ENCODE results near the gene PIAS4. TPM values are rescaled to one million over a fixed set of nuclear protein-coding genes. Genes with fewer than 3 reads are reported as not detected.

The PIAS4 gene
- 20.1 and 25.1 TPM in 2 replicates for total RNA-seq

DNA sequence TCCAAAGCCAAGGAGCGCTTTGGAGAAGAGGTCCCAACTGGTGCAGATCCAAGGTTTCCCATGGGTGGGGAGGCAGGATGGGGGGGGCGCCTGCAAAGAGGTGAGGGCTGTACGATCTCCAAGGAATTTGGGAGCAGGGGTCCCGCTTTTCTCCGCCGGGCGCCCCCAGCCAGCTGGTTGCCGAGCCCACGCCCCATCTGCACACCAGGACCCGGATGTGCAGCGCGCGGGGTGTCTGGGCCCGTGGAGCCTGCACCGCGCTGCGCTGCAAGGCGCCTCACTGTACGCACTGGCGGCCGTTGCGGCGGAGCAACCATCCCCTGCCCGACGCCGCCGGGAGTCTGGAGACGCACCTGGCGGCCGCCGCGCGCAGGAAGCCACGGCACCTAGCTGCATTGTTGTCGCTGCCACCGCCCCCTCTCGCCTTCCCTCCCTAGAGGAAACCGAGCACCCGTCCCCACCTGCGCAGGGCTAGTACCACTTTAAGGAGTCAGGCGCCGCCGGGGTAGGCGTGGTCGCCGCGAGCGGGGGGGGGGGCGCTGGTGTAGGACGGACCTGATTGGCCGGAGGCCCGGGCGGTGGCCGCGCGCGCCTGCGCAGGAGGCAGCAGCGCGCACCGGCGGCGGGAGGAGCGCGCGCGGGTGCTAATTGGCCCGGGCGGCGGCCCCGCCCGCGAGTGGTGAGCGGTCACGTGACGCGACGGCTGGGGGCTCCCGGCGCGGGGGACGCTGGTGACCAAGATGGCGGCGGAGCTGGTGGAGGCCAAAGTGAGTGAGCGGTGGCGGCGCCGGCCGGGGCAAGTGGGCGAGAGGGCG lies at the start of gene PIAS4:
PIAS4 (plus strand) TSS at position 716 of the 815 bp plus-strand sequence; CDS start at position 741, 25 bp downstream.

DNA sequence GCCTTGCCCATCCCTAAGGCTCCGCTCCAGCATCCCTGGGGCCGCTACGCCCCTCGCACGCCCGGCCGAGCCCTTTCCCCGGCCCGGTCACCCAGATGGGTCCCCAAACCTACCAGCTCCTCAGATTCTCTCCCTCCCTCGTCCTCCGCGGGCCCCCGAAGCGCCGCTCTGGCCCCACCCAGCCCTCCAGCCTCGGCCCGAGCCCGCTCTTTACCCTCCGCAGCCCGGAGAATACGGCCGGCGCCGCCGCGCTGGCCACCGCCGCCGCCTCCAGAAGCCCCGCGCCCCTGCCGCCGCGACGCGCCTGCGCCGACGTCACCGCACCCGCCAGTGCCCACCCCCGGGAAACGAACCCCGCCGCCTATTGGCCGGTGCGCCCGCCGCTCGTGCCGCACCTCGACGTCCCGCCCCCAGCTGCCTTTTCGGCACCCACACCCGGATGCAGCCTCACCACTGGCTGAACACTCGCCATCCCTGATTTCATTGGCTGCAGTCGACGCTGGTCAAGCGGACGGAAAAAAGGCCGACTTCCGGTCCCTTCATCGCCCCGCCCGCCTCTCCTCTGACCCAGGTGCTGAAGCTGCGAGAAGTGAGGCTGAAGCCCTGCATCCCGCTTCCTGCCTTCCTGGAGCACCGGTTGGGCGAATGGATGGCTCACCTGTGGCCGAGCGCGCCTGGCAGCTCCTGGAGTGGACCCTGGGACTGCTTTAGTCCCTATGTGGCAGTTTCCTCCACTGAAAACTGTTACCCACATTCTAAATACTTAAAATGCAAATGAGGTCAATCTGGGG lies 36.5 kb upstream of the PIAS4 start, which contains the start of gene DAPK3:
DAPK3 (minus strand) TSS at position 292 of the 791 bp plus-strand sequence. CDS start 1,364 bp downstream, outside the sequence.

GRCh38 chr19:3984908-3985642 lies 22.5 kb upstream of the PIAS4 start, which contains the start of gene EEF2:
EEF2 (minus strand) TSS chr19:3985463; CDS start chr19:3985380, 83 bp downstream.

GRCh38 chr19:4066682-4067395 lies 59.3 kb downstream of the PIAS4 start, which contains the start of gene ZBTB7A:
ZBTB7A (minus strand) TSS chr19:4066899; CDS start chr19:4055232, 11,667 bp downstream.

Other genes starting within 250 kb of the PIAS4 start
- 11.7 and 15.7 TPM in 2 replicates for gene APBA3, start 246.0 kb upstream of the PIAS4 start, total RNA-seq
- gene MRPL54, start 245.1 kb upstream of the PIAS4 start, total RNA-seq: 45.1 and 73.7 TPM in 2 replicates
- not detected in 2 replicates for gene RAX2, start 235.5 kb upstream of the PIAS4 start, total RNA-seq
- gene MATK, start 221.4 kb upstream of the PIAS4 start, total RNA-seq: under 0.01 and 0.09 TPM in 2 replicates
- gene ZFR2, start 138.7 kb upstream of the PIAS4 start, total RNA-seq: not detected in 2 replicates
- 0.18 and 0.28 TPM in 2 replicates for gene ATCAY, start 127.1 kb upstream of the PIAS4 start, total RNA-seq
- not detected in 2 replicates for gene NMRK2, start 74.7 kb upstream of the PIAS4 start, total RNA-seq
- gene DAPK3, start 36.6 kb upstream of the PIAS4 start, total RNA-seq: 135 and 149 TPM in 2 replicates
- 4,154 and 4,292 TPM in 2 replicates for gene EEF2, start 22.3 kb upstream of the PIAS4 start, total RNA-seq
- gene ZBTB7A, start 59.2 kb downstream of the PIAS4 start, total RNA-seq: 8.5 and 13.2 TPM in 2 replicates
- gene MAP2K2, start 116.4 kb downstream of the PIAS4 start, total RNA-seq: 243 and 270 TPM in 2 replicates
- not detected in 2 replicates for gene CREB3L3, start 145.9 kb downstream of the PIAS4 start, total RNA-seq
- gene SIRT6, start 174.8 kb downstream of the PIAS4 start, total RNA-seq: 7.4 and 9.2 TPM in 2 replicates
- 1.1 and 2.6 TPM in 2 replicates for gene ANKRD24, start 175.0 kb downstream of the PIAS4 start, total RNA-seq
- gene EBI3, start 221.8 kb downstream of the PIAS4 start, total RNA-seq: not detected in 2 replicates
- gene YJU2, start 239.3 kb downstream of the PIAS4 start, total RNA-seq: 10.7 and 11.9 TPM in 2 replicates

Data from smooth muscle cell of bladder (primary cell).